Parathyroid adenoma (tissue), 2 donors: ENCODE results near the gene HUWE1.

ENCODE experiments used
- H2AFZ ChIP-seq: fragments of 300-600 bp; sonication (generic); one replicate; pipeline ENCODE4 v1.7.0; 2017; ENCODE audit warnings: antibody characterized with exemption, mild to moderate bottlenecking
- H3K27ac ChIP-seq: fragments of 300-600 bp; sonication (generic); one replicate; pipeline ENCODE4 v1.7.0; 2017
- H3K27me3 ChIP-seq: fragments of 300-600 bp; sonication (generic); one replicate; pipeline ENCODE4 v1.7.0; 2017; ENCODE audit warnings: low read length; ENCODE audit not compliant: control insufficient read depth, insufficient read depth
- H3K36me3 ChIP-seq: fragments of 300-600 bp; sonication (generic); one replicate; pipeline ENCODE4 v1.7.0; 2017; ENCODE audit warnings: low read length; ENCODE audit not compliant: control insufficient read depth, insufficient read depth
- H3K4me1 ChIP-seq: fragments of 300-600 bp; sonication (generic); one replicate; pipeline ENCODE4 v1.7.0; 2017; ENCODE audit warnings: control low read depth
- H3K4me2 ChIP-seq: fragments of 300-600 bp; sonication (generic); one replicate; pipeline ENCODE4 v1.7.0; 2017; ENCODE audit warnings: low read length
- H3K4me3 ChIP-seq: fragments of 300-600 bp; sonication (generic); one replicate; pipeline ENCODE4 v1.7.0; 2017; ENCODE audit warnings: low read depth, low read length
- H3K79me2 ChIP-seq: fragments of 300-600 bp; sonication (generic); one replicate; pipeline ENCODE4 v1.7.0; 2017; ENCODE audit warnings: control low read depth
- H3K9ac ChIP-seq: fragments of 300-600 bp; sonication (generic); one replicate; pipeline ENCODE4 v1.7.0; 2017; ENCODE audit warnings: mild to moderate bottlenecking
- H3K9me3 ChIP-seq: fragments of 300-600 bp; sonication (generic); one replicate; pipeline ENCODE4 v1.7.0; 2017; ENCODE audit warnings: low read length; ENCODE audit not compliant: control insufficient read depth
- CTCF ChIP-seq: fragments of 300-600 bp; sonication (generic); IDR thresholded peaks from one replicate; pipeline ENCODE4 v1.7.0; 2017; ENCODE audit warnings: antibody characterized with exemption, mild to moderate bottlenecking
- donor health status: primary hyperparathyroidism.

HUWE1 gene

GRCh38 chrX:53666171-53666570 is 20.3 kb downstream of the HUWE1 start:
- Histone ChIP-seq H3K4me3 (no peak overlapping the region), H3K36me3 (no peaks in the 10 kb centered on the region), H2AFZ (no peak overlapping the region), H3K27ac (no peak overlapping the region), H3K9ac (no peak overlapping the region), H3K79me2 (peaks cover 18% of the 10 kb centered on the region), H3K9me3 (no peaks in the 10 kb centered on the region), H3K4me1 (peaks cover 5% of the 10 kb centered on the region), H3K27me3 (no peaks in the 10 kb centered on the region), H3K4me2 (no peak overlapping the region)
- TF ChIP-seq CTCF = no peak

- no peaks in the 10 kb centered on the region for H3K27me3 ChIP-seq
- H3K4me1 ChIP-seq = peaks cover 1% of the 10 kb centered on the region
- TF ChIP-seq CTCF = no peak
- H3K4me3 ChIP-seq = no peak overlapping the region
- H3K27ac ChIP-seq = no peak overlapping the region
- H3K9ac ChIP-seq = no peak overlapping the region
- no peaks in the 10 kb centered on the region for H3K9me3 ChIP-seq
- H3K79me2 ChIP-seq = peaks cover 31% of the 10 kb centered on the region
- no peak overlapping the region for H3K4me2 ChIP-seq
- H3K36me3 ChIP-seq = no peaks in the 10 kb centered on the region
- no peak overlapping the region for H2AFZ ChIP-seq
These were observed 26.5 kb downstream of the HUWE1 start for GRCh38 chrX:53660004-53660403.

GRCh38 chrX:53659039-53659438 is 27.5 kb downstream of the HUWE1 start:
- no peak overlapping the region for H3K9ac ChIP-seq
- peaks cover 27% of the 10 kb centered on the region for H3K79me2 ChIP-seq
- TF ChIP-seq CTCF = no peak
- no peak overlapping the region for H2AFZ ChIP-seq
- no peaks in the 10 kb centered on the region for H3K27me3 ChIP-seq
- no peak overlapping the region for H3K27ac ChIP-seq
- no peaks in the 10 kb centered on the region for H3K36me3 ChIP-seq
- no peak overlapping the region for H3K4me2 ChIP-seq
- no peaks in the 10 kb centered on the region for H3K9me3 ChIP-seq
- no peak overlapping the region for H3K4me3 ChIP-seq
- H3K4me1 ChIP-seq = no peaks in the 10 kb centered on the region

GRCh38 chrX:53656845-53657244 is 29.7 kb downstream of the HUWE1 start:
- H3K36me3 ChIP-seq = no peaks in the 10 kb centered on the region
- no peak for TF ChIP-seq CTCF
- peaks cover 19% of the 10 kb centered on the region for H3K79me2 ChIP-seq
- no peak overlapping the region for H3K4me3 ChIP-seq
- H3K27ac ChIP-seq = no peak overlapping the region
- H3K27me3 ChIP-seq = no peaks in the 10 kb centered on the region
- H3K9me3 ChIP-seq = no peaks in the 10 kb centered on the region
- H2AFZ ChIP-seq = no peak overlapping the region
- H3K4me2 ChIP-seq = no peak overlapping the region
- H3K4me1 ChIP-seq = no peaks in the 10 kb centered on the region
- H3K9ac ChIP-seq = no peak overlapping the region

GRCh38 chrX:53654376-53654775 is 32.1 kb downstream of the HUWE1 start:
- H3K9me3 ChIP-seq = no peaks in the 10 kb centered on the region
- no peaks in the 10 kb centered on the region for H3K27me3 ChIP-seq
- no peak overlapping the region for H3K27ac ChIP-seq
- peaks cover 19% of the 10 kb centered on the region for H3K79me2 ChIP-seq
- no peak overlapping the region for H2AFZ ChIP-seq
- no peaks in the 10 kb centered on the region for H3K36me3 ChIP-seq
- no peak overlapping the region for H3K4me3 ChIP-seq
- no peaks in the 10 kb centered on the region for H3K4me1 ChIP-seq
- no peak overlapping the region for H3K4me2 ChIP-seq
- H3K9ac ChIP-seq = no peak overlapping the region
- TF ChIP-seq CTCF = no peak
